BJ (cell line): ENCODE results near the gene KIAA1958. TPM values are rescaled to one million over a fixed set of nuclear protein-coding genes. Genes with fewer than 3 reads are reported as not detected.

Source experiments
- CTCF ChIA-PET: fragments of 350-600 bp; formaldehyde crosslinking; extraction: SDS; loops from one replicate; lab custom pipeline; 2021; ENCODE audit warnings: antibody characterized with exemption, inconsistent platforms; lab: Yijun Ruan, JAX
- POLR2A ChIA-PET: fragments of 300-600 bp; sonication (Branson Sonifier 250); formaldehyde crosslinking; extraction: SDS; loops from one replicate; lab custom pipeline; 2021; ENCODE audit warnings: antibody characterized with exemption; lab: Charles Lee
- DNase-seq: peaks from one replicate; pipeline ENCODE4 v3.0.0-alpha.2; 2011; ENCODE audit warnings: low read depth
- H3K27me3 ChIP-seq: 2 replicates; pipeline ENCODE4 v1.6.0; 2011; ENCODE audit warnings: low read length; ENCODE audit not compliant: control insufficient read depth, insufficient read depth
- H3K36me3 ChIP-seq: 2 replicates; pipeline ENCODE4 v1.5.1; 2011; ENCODE audit warnings: low read length; ENCODE audit not compliant: control insufficient read depth, insufficient read depth
- H3K4me3 ChIP-seq: 2 replicates; pipeline ENCODE4 v1.5.1; 2011; ENCODE audit warnings: low read depth, mild to moderate bottlenecking, control low read depth, low read length
- polyA plus RNA-seq: library from polyadenylated mRNA; depleted of rRNA; stranded (reverse); fragments of >200 nt; gene quantifications from 2 replicates; pipeline ENCODE4 v1.2.3, GENCODE V29; 2011
- TF ChIP-seq, protein P1 (sequence below): IDR thresholded peaks from 2 replicates; pipeline ENCODE4 v1.5.1; 2011; ENCODE audit warnings: low read depth, mild to moderate bottlenecking, control low read depth, inconsistent platforms, low read length, moderate library complexity; ENCODE audit not compliant: insufficient read depth

The KIAA1958 gene
- polyA plus RNA-seq, 1 experiment: 2.2 TPM

DNA sequence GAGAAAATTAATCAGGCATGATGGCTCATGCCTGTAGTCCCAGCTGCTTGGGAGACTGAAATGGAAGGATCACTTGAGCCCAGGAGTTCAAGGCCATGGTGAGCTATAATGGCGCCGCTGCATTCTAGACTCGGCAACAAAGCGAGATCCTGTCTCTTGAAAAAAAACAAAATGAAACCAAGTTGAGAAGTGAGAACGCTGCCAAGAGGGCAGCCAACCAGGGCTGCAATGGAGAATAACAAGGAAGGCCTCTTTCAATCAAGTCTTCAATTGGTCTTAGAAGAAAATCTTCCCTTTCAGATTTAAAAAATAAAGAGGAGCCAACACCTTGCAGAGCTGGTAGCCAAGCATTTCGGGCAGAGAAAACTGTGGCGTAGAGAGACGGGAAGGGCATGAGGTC, 14.7 kb downstream of the KIAA1958 start:
- POLR2A ChIA-PET: no interaction called here
- CTCF ChIA-PET: no interaction called here
- TF ChIP-seq, protein P1, sequence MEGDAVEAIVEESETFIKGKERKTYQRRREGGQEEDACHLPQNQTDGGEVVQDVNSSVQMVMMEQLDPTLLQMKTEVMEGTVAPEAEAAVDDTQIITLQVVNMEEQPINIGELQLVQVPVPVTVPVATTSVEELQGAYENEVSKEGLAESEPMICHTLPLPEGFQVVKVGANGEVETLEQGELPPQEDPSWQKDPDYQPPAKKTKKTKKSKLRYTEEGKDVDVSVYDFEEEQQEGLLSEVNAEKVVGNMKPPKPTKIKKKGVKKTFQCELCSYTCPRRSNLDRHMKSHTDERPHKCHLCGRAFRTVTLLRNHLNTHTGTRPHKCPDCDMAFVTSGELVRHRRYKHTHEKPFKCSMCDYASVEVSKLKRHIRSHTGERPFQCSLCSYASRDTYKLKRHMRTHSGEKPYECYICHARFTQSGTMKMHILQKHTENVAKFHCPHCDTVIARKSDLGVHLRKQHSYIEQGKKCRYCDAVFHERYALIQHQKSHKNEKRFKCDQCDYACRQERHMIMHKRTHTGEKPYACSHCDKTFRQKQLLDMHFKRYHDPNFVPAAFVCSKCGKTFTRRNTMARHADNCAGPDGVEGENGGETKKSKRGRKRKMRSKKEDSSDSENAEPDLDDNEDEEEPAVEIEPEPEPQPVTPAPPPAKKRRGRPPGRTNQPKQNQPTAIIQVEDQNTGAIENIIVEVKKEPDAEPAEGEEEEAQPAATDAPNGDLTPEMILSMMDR: no peak
- no peak overlapping the region for H3K4me3 ChIP-seq
- H3K36me3 ChIP-seq: no peaks in the 10 kb centered on the region
- no peak for DNase-seq
- no peaks in the 10 kb centered on the region for H3K27me3 ChIP-seq

DNA sequence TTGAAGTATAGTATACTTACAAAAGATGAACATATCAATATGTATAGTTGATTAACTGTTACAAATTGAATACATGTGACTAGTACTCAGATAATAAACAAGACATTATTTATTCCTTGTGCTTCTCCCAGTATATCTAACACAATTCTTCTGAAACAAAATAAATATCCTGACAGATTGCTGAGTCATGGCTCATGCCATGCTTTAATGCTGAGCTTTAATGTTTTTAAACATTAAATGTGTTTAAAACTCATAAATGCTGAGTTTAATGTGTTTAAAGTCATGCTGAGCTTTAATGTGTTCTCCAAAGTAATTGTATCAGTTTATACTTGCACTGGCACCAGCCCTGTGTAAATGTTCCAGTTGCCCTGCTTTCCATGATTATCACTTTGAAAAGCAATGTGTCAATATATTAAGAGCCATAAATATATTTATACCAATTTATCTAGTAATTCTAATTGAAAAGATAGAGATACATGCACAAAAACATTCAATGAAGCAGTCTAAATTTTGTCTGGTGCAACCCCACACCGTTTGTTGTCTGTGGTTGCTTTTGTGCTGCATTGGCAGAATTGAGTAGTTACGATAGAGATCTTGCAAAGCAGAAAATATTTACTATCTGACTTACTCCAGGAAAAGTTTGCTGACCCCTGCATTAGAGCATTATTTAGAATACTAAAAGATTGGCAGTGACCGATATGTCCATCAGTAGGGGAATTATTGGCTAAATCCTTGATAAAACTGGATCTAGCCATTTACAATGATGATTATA, 15.7 kb downstream of the KIAA1958 start:
- no peaks in the 10 kb centered on the region for H3K27me3 ChIP-seq
- TF ChIP-seq, protein P1: no peak
- H3K36me3 ChIP-seq: no peaks in the 10 kb centered on the region
- POLR2A ChIA-PET: no interaction called here
- no peak for DNase-seq
- H3K4me3 ChIP-seq: no peak overlapping the region
- CTCF ChIA-PET: no interaction called here

DNA sequence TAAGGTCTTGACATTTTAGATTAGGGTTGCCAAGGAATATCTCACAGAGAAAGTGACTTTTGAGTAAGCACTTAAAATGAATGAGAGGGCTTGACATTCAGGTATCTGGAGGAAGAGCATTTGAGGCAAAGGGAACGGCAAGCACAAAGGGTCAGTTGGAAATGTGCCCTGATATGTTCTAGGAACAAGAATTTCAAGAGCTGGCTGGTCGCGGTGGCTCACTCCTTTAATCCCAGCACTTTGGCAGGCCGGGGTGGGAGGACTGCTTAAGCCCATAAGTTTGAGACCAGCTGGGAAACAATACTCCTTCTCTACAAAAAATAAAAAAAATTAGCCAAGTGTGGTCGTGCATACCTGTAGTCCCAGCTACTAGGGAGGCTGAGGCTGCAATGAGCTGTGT, 16.5 kb downstream of the KIAA1958 start:
- Histone ChIP-seq H3K4me3 (no peak overlapping the region), H3K36me3 (no peaks in the 10 kb centered on the region), H3K27me3 (no peaks in the 10 kb centered on the region)
- ChIA-PET POLR2A (no interaction called here), CTCF (no interaction called here)
- TF ChIP-seq, protein P1: no peak
- no peak for DNase-seq

DNA sequence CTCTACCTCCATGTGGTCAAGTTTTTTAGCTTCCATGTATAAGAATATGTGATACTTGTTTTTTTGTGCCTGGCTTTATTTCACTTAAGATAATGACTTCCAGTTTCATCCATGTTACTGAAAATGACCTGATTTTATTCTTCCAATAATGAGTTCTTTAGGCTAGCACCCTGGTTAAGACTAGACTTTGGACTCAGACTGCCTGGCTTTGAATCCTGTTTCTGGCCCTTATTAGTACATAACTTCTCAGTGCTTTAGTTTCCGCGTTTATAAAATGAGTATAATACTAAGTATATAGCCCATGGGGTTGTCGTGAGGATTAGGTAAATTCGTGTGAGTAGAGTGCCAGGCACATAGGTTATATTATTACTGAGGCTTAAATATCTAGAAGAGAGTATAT, 18.5 kb downstream of the KIAA1958 start:
- H3K4me3 ChIP-seq: no peak overlapping the region
- H3K36me3 ChIP-seq: no peaks in the 10 kb centered on the region
- ChIA-PET CTCF (no interaction called here), POLR2A (no interaction called here)
- DNase-seq: no peak
- no peaks in the 10 kb centered on the region for H3K27me3 ChIP-seq
- TF ChIP-seq, protein P1: no peak

DNA sequence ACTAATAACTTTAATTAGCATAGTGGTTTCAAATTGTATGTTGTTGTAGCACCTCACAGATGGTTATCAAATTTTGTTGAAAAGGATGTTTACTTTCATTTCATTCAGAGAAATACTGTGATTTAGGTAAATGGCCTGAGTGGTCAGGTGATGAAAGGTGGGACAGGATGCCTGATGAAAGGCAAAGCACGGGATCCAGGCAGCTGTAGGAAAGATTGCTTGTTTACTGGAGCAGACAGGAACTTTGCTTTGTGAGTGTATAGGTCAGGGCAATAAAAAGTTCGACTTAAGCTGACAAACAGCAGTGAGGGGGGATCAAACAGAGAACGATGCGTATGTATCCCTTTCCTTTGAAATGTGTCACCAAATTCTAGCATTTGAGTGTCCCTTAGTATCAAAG, 19.0 kb downstream of the KIAA1958 start:
- TF ChIP-seq, protein P1: no peak
- no peak overlapping the region for H3K4me3 ChIP-seq
- no peak for DNase-seq
- ChIA-PET POLR2A (no interaction called here), CTCF (interaction anchor here (1.0 kb wide), 1 partner anchor 21 kb away, joined by 3 read pairs; no protein-coding TSS in a partner anchor)
- no peaks in the 10 kb centered on the region for H3K27me3 ChIP-seq
- no peaks in the 10 kb centered on the region for H3K36me3 ChIP-seq
